Activated CD8-positive, alpha-beta memory T cell treated with anti-CD3 and anti-CD28 coated beads for 36 hours (primary cell): ENCODE results near the gene RHOF. TPM values are rescaled to one million over a fixed set of nuclear protein-coding genes. Genes with fewer than 3 reads are reported as not detected.
"Not testable (repeated sequence)": the region's sequence is repeated elsewhere in the genome, so short reads cannot be mapped to it uniquely, and the experiment has no call there.

Source experiments
- CTCF ChIA-PET: fragments of 350-600 bp; sonication (Branson Sonifier 250); formaldehyde crosslinking; loops from one replicate; lab custom pipeline; 2021; ENCODE audit warnings: antibody characterized with exemption; lab: Charles Lee
- POLR2A ChIA-PET: fragments of 350-600 bp; sonication (Branson Sonifier 250); formaldehyde crosslinking; loops from one replicate; lab custom pipeline; 2021; ENCODE audit warnings: antibody characterized with exemption; lab: Charles Lee
- total RNA-seq, 2 experiments: library from RNA; stranded (reverse); gene quantifications; one replicate each; pipeline ENCODE4 v1.2.3, GENCODE V29; 2021

Gene RHOF
- total RNA-seq, 2 experiments from 2014 or later = 110 to 116 TPM

GRCh38 chr12:121753844-121754264 is 39.6 kb downstream of the RHOF start:
- POLR2A ChIA-PET = no interaction called here
- CTCF ChIA-PET = no interaction called here

GRCh38 chr12:121751749-121752351 is 41.6 kb downstream of the RHOF start:
- POLR2A ChIA-PET = no interaction called here

GRCh38 chr12:121751034-121751433 is 42.5 kb downstream of the RHOF start:
- ChIA-PET CTCF (interaction anchor here (0.6 kb wide), 1 partner anchor 205 kb away, joined by 3 read pairs; no protein-coding TSS in a partner anchor), POLR2A (no interaction called here)

More at GRCh38 chr12:121751749-121752351, 41.6 kb downstream of the RHOF start:
- CTCF ChIA-PET = no interaction called here

GRCh38 chr12:121750507-121750955 is 43.0 kb downstream of the RHOF start:
- ChIA-PET POLR2A (no interaction called here), CTCF (no interaction called here)

- POLR2A ChIA-PET = interaction anchor here (1.0 kb wide), 1 partner anchor 36 kb away, joined by 3 read pairs; no protein-coding TSS in a partner anchor
These were observed 44.2 kb downstream of the RHOF start for GRCh38 chr12:121749267-121749666.

GRCh38 chr12:121748571-121749265 is 44.8 kb downstream of the RHOF start:
- POLR2A ChIA-PET = interaction anchor here (0.6 to 1.0 kb wide), 2 partner anchors 35 to 1759 kb away, joined by 3 read pairs; no protein-coding TSS in a partner anchor
- CTCF ChIA-PET = interaction anchor here (0.6 to 1.0 kb wide), 3 partner anchors 24 to 386 kb away, joined by 3 read pairs; no protein-coding TSS in a partner anchor

More at GRCh38 chr12:121749267-121749666, 44.2 kb downstream of the RHOF start:
- CTCF ChIA-PET = interaction anchor here (0.6 to 1.0 kb wide), 3 partner anchors 24 to 387 kb away, joined by 3 read pairs; no protein-coding TSS in a partner anchor

- POLR2A ChIA-PET = no interaction called here
- CTCF ChIA-PET = interaction anchor here (1.0 kb wide), 1 partner anchor 27 kb away, joined by 3 read pairs; no protein-coding TSS in a partner anchor
These were observed 45.3 kb downstream of the RHOF start for GRCh38 chr12:121748218-121748570.

- POLR2A ChIA-PET = not testable (repeated sequence)
These were observed 47.9 kb downstream of the RHOF start for GRCh38 chr12:121745545-121745944.

GRCh38 chr12:121741743-121742142 is 51.7 kb downstream of the RHOF start:
- POLR2A ChIA-PET = no interaction called here
- CTCF ChIA-PET = interaction anchor here (1.4 kb wide), 1 partner anchor 21 kb away, joined by 3 read pairs; no protein-coding TSS in a partner anchor

More at GRCh38 chr12:121745545-121745944, 47.9 kb downstream of the RHOF start:
- CTCF ChIA-PET = not testable (repeated sequence)

GRCh38 chr12:121740847-121741246 is 52.6 kb downstream of the RHOF start:
- ChIA-PET CTCF (interaction anchor here (1.4 kb wide), 1 partner anchor 20 kb away, joined by 3 read pairs; no protein-coding TSS in a partner anchor), POLR2A (no interaction called here)

GRCh38 chr12:121738340-121738858 is 55.1 kb downstream of the RHOF start:
- ChIA-PET CTCF (no interaction called here), POLR2A (interaction anchor here (0.7 kb wide), 1 partner anchor 433 kb away, joined by 4 read pairs; no protein-coding TSS in a partner anchor)

- ChIA-PET POLR2A (no interaction called here), CTCF (no interaction called here)
These were observed 59.6 kb downstream of the RHOF start for GRCh38 chr12:121733849-121734248.

GRCh38 chr12:121731473-121731872 is 62.0 kb downstream of the RHOF start:
- CTCF ChIA-PET = no interaction called here
- POLR2A ChIA-PET = no interaction called here

GRCh38 chr12:121729021-121729420 is 64.5 kb downstream of the RHOF start:
- ChIA-PET POLR2A (no interaction called here), CTCF (interaction anchor here (1.5 kb wide), 1 partner anchor 65 kb away, joined by 3 read pairs; no protein-coding TSS in a partner anchor)

Other genes with a start within 250 kb of the RHOF start
- 10 to 100 TPM; 61.8 to 63.4 TPM for gene KDM2B, start 212.7 kb downstream of the RHOF start, total RNA-seq
- 10 to 100 TPM; 52.0 to 53.7 TPM for gene ORAI1, start 167.2 kb downstream of the RHOF start, total RNA-seq
- 1 to 10 TPM; 1.0 to 1.6 TPM for gene MORN3, start 124.0 kb downstream of the RHOF start, total RNA-seq
- gene TMEM120B, start 80.9 kb downstream of the RHOF start, total RNA-seq = 10 to 100 TPM; 17.3 TPM
- gene SETD1B, start 10.3 kb upstream of the RHOF start, total RNA-seq = 10 to 100 TPM; 22.2 to 23.4 TPM
- gene HPD, start 65.2 kb upstream of the RHOF start, total RNA-seq = not detected
- 10 to 100 TPM; 70.8 to 73.7 TPM for gene PSMD9, start 95.1 kb upstream of the RHOF start, total RNA-seq
- gene CFAP251, start 124.9 kb upstream of the RHOF start, total RNA-seq = under 1 TPM; 0.65 to 0.78 TPM
- gene BCL7A, start 228.2 kb upstream of the RHOF start, total RNA-seq = 1 to 10 TPM; 3.7 to 4.0 TPM